Left renal cortex interstitium (tissue), 4 donors: Measurements from ENCODE around the gene ULK4. TPM values are rescaled to one million over a fixed set of nuclear protein-coding genes. Genes with fewer than 3 reads are reported as not detected.
A peak's percentile ranks its signal among the peaks of the same experiment; 100 is the strongest.
"Not testable (repeated sequence)": the region's sequence is repeated elsewhere in the genome, so short reads cannot be mapped to it uniquely, and the experiment has no call there.

Experiments used
- DNase-seq, 4 donors: peaks; one replicate each; pipeline ENCODE4 v3.0.0-alpha.2; 2013; ENCODE audit warnings: low read depth in 4 of 4, low spot score in 2 of 4, missing footprints in 1 of 4
- polyA plus RNA-seq, 4 donors: library from polyadenylated mRNA; unstranded; fragments of 120-200 nt; gene quantifications; one replicate each; pipeline ENCODE4 v1.2.1, GENCODE V29; 2013; ENCODE audit not compliant: insufficient read length in 4 of 4

ULK4 gene
- polyA plus RNA-seq = 1 to 10 TPM; 3.7 to 5.2 (median 5.1) TPM

DNA sequence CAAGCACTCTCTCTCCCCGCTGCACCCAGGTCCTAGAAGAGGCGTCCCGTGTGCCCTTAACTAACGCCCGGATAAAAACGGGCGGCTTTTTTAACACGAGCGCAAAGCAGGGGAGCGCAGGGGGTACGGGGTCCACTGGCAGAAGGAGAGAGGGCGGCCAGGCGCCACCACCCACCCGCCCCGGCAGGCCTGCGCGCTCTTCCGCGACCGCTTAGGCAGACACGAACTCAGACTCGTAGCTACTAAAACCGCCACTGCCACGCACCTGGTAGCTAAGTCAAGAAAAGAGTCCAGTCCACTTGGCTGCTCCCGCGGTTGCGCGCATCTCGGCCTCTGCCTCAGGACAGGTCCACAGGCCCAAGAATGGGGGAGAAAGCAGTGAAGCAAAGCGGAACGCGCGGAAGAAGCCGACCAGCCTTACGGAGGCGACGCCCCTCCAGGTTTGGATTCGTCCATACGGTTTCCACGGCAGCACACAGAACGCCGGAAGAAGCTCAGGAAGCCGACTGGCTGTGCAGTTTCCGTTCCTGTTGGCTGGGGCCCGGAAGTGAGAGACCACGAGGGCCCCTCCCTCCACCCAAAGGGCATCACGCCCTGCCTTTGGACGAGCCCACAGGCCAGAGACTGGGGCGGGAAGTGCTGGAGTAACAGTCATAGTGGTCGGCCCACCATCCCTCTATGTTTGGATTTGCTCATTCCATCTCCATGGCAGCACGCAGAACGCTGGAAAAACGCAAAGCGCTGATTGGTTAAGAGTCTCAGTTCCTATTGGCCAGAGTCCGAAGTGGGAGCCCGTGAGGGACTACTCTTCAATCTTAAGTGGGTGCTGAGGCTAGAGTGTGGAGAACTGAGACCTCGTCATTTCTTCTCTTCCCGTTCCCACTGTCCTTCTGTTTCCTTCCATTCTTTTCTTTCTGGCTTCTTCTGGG, at the start of gene ULK4:
TSS of gene ULK4 (minus strand) at position 353 of the 929 bp plus-strand sequence. CDS start 7,344 bp downstream, outside the sequence.
- peak; percentile 96 to 99 (median 97) for DNase-seq

DNA sequence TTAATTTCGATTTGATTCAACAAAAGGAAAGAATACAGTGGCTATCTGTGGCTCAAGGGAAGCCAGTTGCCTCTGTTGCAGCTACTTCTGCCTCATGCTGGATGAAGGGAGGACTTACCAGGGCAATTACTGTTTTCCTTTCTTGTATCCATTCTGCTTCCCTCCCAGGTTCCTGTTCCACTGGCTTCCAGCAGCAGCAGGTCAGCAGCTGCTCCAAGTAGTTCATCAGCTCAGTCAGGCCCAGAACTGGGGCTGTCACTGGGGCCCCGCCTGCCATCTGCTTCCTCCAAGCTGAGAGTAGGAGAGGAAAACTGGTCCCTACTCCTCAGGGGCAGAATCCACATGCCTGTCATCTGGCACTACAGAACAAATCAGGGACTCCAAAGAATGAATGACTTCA, 48.6 kb upstream of the ULK4 start:
- no peak for DNase-seq

DNA sequence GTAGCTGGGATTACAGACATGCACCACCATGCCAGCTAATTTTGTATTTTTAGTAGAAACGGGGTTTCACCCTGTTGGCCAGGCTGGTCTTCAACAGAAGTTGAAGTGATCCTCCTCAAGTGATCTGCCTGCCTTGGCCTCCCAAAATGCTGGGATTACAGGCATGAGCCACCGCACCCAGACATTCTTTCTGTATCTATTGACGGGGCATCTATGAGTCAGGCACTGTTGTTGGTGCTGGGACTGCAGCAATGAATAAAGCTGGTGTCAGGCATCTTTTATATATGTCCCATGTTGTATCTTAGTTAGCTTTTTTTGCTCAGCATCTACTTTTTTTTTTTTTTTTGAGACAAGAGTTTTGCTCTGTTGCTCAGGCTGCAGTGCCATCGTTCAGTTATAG, 47.6 kb upstream of the ULK4 start:
- no peak for DNase-seq

DNA sequence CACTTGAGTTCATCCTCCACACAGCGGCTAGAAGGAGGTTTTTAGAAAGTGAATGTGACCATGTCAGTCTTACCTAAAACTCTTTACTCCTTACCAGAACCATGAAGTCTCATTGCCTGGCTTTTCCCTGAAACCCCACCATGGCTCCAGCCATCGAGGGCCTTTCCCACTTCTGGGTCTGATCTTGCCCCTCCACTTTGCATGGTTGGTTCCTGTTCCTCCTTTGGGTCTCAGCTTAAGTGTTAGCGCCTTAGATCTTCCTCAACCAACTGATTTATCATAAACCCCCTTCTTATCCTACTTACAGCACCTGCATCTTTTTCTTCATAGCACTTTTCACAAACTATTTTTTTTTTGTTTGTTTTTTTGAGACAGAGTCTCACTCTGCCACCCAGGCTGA, 45.9 kb upstream of the ULK4 start:
- DNase-seq = no peak

GRCh38 chr3:42005401-42005800, 43.5 kb upstream of the ULK4 start:
- DNase-seq = no peak

GRCh38 chr3:42002790-42003189, 40.9 kb upstream of the ULK4 start:
- DNase-seq = no peak

DNA sequence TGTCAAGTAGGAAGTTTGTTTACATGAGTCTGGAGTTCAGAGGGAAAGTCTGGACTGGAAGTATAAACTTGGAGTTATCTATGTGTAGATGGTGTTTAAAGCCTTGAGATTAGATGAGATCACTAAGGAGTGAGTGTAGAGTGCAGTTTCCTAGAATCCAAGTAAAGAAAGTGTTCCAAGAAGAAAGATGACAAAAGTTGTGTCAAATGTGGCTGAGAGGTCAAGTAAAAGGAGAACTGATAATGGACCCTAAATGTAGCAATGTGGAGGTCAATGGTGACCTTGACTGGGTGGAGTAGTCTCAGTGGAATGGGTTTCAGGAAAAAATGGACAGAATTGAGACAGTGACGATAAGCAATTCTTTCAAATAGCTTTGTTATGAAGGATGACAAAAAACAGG, 39.9 kb upstream of the ULK4 start:
- DNase-seq = no peak

DNA sequence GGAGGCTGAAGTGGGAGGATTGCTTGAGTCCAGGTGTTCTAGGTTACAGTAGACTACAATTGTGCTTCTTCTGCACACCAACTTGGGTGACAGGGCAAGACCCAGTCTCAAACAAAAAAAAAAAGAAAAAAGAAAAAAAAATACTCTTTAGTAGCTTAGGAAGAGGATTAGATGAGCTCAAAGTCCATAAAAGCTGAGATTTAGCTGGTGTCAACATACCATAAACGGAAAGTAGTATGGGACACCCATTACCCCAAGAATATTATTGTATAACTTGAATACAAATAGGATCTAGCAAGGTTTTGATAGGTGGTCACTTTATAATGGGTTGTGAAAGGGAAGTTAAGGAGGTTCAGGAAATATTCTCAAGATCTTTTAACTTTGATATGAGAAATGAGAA, 38.0 kb upstream of the ULK4 start:
- no peak for DNase-seq

- DNase-seq = peak in 1 of 4 donors; percentile 23
Measured at GRCh38 chr3:41997702-41998550, 36.0 kb upstream of the ULK4 start.

GRCh38 chr3:41991437-41991836, 29.5 kb upstream of the ULK4 start:
- no peak for DNase-seq

GRCh38 chr3:41989518-41989917, 27.6 kb upstream of the ULK4 start:
- no peak for DNase-seq

DNA sequence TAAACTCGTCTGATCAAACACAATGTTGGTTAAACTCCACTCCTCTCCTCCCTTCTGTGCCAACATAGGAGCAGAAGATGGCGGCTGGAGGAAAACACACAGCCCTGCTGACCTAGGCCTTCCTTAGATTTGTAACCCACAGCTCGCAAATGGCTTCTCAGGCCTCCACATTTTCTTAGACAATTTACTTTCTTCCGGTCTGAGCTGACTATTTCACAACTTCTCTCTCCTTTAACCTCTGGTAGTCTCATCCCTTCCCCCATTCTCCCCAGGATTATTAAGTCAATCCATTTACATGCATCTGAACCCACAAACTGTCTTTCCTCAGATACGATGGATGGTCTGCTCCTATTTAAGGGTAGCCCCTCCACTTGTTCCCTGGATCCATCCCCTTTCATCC, 25.7 kb upstream of the ULK4 start:
- DNase-seq = no peak

- DNase-seq = no peak
Measured at GRCh38 chr3:41986561-41986960, 24.7 kb upstream of the ULK4 start.

DNA sequence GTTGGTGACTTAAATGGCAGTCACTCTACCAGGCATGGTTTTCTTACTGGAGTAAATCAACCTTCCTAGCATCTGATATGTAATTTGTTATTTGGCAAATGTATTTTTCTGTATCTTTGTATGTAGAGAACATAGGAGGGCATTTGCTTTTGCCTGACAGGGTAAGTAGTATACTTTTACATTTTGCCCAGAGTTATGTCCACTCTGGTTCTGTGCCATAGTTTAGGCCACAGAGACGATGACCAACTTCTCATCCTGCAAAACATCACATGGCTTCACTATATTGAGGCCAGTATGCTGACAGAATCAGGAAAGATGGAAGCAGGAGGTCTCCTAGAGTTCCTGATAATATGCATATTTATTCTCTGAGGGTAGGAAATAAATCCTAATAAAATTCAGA, 23.1 kb upstream of the ULK4 start:
- no peak for DNase-seq

DNA sequence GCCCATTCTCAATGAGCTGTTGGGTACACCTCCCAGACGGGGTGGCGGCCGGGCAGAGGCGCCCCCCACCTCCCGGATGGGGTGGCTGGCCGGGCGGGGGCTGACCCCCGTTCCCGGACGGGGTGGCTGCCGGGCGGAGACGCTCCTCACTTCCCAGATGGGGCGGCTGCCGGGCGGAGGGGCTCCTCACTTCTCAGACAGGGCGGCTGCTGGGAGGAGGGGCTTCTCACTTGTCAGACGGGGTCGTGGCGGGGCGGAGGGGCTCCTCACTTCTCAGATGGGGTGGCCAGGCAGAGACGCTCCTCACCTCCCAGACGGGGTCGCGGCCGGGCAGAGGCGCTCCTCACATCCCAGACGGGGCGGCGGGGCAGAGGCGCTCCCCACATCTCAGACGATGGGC, 21.2 kb upstream of the ULK4 start:
- not testable (repeated sequence) for DNase-seq

GRCh38 chr3:41977401-41977800, 15.5 kb upstream of the ULK4 start:
- not testable (repeated sequence) for DNase-seq

DNA sequence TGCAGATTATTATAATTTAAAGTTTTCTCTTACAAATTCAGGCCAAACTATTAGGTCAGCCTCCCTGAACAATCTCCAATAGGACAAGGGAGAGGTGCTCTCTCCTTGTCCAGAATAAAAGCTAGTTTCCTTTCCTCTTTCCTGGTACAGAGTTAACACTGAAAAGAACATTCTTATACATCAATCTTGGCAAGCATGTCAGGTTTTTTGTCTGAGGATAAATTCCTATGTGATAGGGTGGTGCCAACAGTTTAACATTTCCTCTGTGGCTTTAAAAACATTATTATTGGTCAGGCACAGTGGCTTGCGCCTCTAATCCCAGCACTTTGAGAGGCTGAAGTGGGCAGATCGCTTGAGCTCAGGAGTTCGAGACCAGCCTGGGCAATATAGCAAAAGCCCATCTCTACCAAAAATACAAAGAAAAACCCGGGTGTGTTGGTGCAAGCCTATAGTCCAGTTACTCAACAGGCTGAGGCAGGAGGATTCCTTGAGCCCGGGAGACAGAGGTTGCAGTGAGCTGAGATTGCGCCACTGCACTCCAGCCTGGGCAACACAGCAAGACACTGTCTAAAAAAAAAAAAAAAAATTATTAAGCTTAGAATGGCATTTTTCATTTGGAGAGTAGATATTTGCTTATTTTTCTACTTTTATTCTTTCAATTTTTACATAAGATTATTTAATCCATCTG, 13.7 kb upstream of the ULK4 start:
- no peak for DNase-seq

DNA sequence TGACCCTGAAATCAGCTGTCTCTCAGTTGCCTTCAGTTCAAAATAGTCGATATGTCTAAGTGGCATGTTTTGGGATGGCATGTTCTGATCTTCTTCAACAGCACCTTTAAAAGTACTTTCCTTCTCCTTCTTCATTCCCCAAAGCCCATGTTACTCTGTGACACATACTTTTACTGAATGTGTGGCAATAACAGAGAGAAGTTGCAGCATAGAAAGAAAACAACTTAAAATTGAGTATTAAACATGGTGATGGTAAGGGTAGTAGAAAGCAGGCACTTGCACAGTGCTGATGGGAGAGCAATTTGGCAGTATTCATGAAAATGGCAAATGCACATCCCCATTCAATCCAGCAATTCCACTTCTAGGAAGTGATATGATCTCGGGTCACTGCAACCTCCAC, 12.3 kb upstream of the ULK4 start:
- no peak for DNase-seq

DNA sequence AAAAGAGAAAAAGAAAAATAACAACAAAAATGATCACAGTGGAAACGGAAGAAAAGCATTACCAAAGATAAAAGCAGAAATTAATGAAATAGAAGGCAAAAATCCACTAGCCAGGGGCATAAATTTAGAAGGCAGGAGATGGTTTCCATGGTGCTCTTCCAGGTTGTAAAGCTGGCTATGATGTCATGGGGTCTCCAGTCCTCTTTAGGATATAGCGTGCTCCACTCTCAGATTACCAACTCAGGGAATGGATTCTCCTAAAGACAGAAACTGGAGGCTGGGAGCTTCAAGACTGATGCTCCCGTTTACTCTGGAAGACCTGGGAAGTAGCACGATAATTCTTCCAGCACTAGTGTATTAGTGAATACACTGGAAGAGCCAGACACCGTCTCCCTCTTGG, 10.9 kb upstream of the ULK4 start:
- DNase-seq = no peak

DNA sequence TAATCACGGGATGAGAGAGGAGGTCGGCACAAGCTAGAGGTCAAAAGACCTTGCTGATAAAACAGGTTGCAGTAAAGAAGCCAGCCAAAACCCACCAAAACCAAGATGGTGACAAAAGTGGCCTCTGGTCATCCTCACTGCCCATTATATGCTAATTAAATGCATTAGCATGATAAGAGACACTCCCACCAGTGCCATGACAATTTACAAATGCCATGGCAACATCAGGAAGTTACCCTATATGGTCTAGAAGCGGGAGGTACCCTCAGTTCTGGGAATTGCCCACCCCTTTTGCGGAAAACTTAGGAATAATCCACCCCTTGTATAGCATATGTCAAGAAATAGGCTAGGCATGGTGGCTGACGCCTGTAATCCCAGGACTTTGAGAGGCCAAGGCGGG, 4.3 kb upstream of the ULK4 start:
- no peak for DNase-seq

DNA sequence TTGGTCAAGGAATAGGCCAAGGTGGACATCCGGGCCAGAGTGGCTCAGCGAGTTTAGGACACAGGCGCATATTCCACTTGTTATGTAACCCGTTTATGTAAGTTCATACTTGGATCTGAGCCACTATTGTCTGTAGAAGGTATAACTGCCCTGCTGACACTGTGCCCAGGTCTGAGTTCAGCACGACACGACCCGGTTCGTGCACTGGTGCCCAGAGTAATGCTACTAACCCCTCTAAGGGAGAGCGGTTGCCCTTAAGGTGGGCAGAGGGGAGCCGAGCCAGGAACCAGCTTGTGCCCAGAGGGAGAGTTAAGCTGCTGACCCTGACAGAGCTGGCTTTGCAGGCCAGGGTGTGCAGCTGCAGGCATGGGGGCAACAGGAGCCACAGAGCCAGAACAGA, 1.9 kb upstream of the ULK4 start:
- no peak for DNase-seq
